ENCODE measurements around the gene ABCC6. TPM values are rescaled to one million over a fixed set of nuclear protein-coding genes. Genes with fewer than 3 reads are reported as not detected.
"Not testable (repeated sequence)": the region's sequence is repeated elsewhere in the genome, so short reads cannot be mapped to it uniquely, and the experiment has no call there.

ABCC6 gene
- total and polyA plus RNA-seq, 8 donors, result 12.4 to 44.0 (median 16.2) TPM

GRCh38 chr16:16149710-16150116 lies 73.6 kb downstream of the ABCC6 start:
- Histone ChIP-seq H3K36me3 (peaks cover 0 to 12% of the 10 kb centered on the region in 2 donors), H3K27me3 (no peaks in the 10 kb centered on the region), H3K4me3 (no peak overlapping the region), H3K27ac (no peak overlapping the region), H3K9me3 (no peaks in the 10 kb centered on the region), H3K4me1 (no peaks in the 10 kb centered on the region)
- DNase-seq, result no peak
- intact Hi-C loops (cut with DNase I), result no loop called here
- no peak for ATAC-seq
- TF ChIP-seq CTCF (IDR thresholded peaks at IDR 0.05), result no peak

- no peaks in the 10 kb centered on the region for H3K4me1 ChIP-seq
- TF ChIP-seq CTCF (IDR thresholded peaks at IDR 0.05), result no peak
- intact Hi-C loops (cut with DNase I), result no loop called here
- no peak overlapping the region for H3K27ac ChIP-seq
- H3K4me3 ChIP-seq, result no peak overlapping the region
- ATAC-seq, result no peak
- H3K36me3 ChIP-seq, result peaks cover 0 to 22% of the 10 kb centered on the region in 2 donors
- no peaks in the 10 kb centered on the region for H3K9me3 ChIP-seq
- no peaks in the 10 kb centered on the region for H3K27me3 ChIP-seq
- no peak for DNase-seq
Measured at GRCh38 chr16:16148755-16149154, 74.5 kb downstream of the ABCC6 start.

- H3K4me3 ChIP-seq; H3K4me1 ChIP-seq; intact Hi-C loops (cut with DNase I); DNase-seq; H3K27ac ChIP-seq; H3K27me3 ChIP-seq; ATAC-seq; H3K9me3 ChIP-seq: not testable (repeated sequence)
- H3K36me3 ChIP-seq, result peaks cover 0 to 29% of the 10 kb centered on the region in 2 donors
Measured at GRCh38 chr16:16148000-16148599, 75.2 kb downstream of the ABCC6 start.

GRCh38 chr16:16147316-16147999 lies 75.8 kb downstream of the ABCC6 start:
- TF ChIP-seq CTCF (IDR thresholded peaks at IDR 0.05), result no peak
- DNase-seq (no peak), ATAC-seq (no peak)
- no peaks in the 10 kb centered on the region for H3K4me1 ChIP-seq
- H3K36me3 ChIP-seq, result peaks cover 0 to 33% of the 10 kb centered on the region in 2 donors
- no peak overlapping the region for H3K4me3 ChIP-seq
- H3K27me3 ChIP-seq, result no peaks in the 10 kb centered on the region
- H3K9me3 ChIP-seq, result no peaks in the 10 kb centered on the region
- intact Hi-C loops (cut with DNase I), result no loop called here
- no peak overlapping the region for H3K27ac ChIP-seq

- Histone ChIP-seq H3K4me3 (no peak overlapping the region), H3K36me3 (peaks cover 0 to 42% of the 10 kb centered on the region in 2 donors), H3K4me1 (no peaks in the 10 kb centered on the region), H3K9me3 (no peaks in the 10 kb centered on the region), H3K27me3 (no peaks in the 10 kb centered on the region), H3K27ac (no peak overlapping the region)
- ATAC-seq (no peak), DNase-seq (no peak)
- intact Hi-C loops (cut with DNase I), result no loop called here
- TF ChIP-seq CTCF (IDR thresholded peaks at IDR 0.05), result no peak
Measured at GRCh38 chr16:16146380-16147315, 76.6 kb downstream of the ABCC6 start.

Measured in left lung (tissue), 10 donors.